Activated CD4-positive, alpha-beta T cell treated with anti-CD3 and anti-CD28 coated beads, Interleukin-10, Interleukin-2, amounts not matched to agents 100 ng/mL and 50 ng/mL, durations not matched to agents 16 hours and 8 hours (primary cell): ENCODE measurements around the gene CHGA.

Experiments
- DNase-seq: peaks from one replicate; pipeline ENCODE4 v3.0.0-alpha.2; 2020

The CHGA gene

GRCh38 chr14:92962831-92963095 is 39.8 kb downstream of the CHGA start:
- DNase-seq = no peak

- no peak for DNase-seq
These were observed 40.6 kb downstream of the CHGA start for GRCh38 chr14:92963301-92964123.

GRCh38 chr14:92964124-92965109 is 41.5 kb downstream of the CHGA start:
- DNase-seq = no peak

GRCh38 chr14:92965281-92965680 is 42.3 kb downstream of the CHGA start:
- DNase-seq = no peak

- no peak for DNase-seq
These were observed 44.5 kb downstream of the CHGA start for GRCh38 chr14:92967346-92967926.

GRCh38 chr14:92968291-92969020 is 45.5 kb downstream of the CHGA start:
- DNase-seq = no peak

- DNase-seq = no peak
These were observed 46.5 kb downstream of the CHGA start for GRCh38 chr14:92969430-92969829.

GRCh38 chr14:92969871-92970270 is 46.9 kb downstream of the CHGA start:
- no peak for DNase-seq

- no peak for DNase-seq
These were observed 47.3 kb downstream of the CHGA start for GRCh38 chr14:92970271-92970670.

- DNase-seq = no peak
These were observed 48.7 kb downstream of the CHGA start for GRCh38 chr14:92971601-92972180.

- DNase-seq = peak; percentile 14
These were observed 50.4 kb downstream of the CHGA start for GRCh38 chr14:92973261-92973797.

GRCh38 chr14:92973798-92974372 is 50.9 kb downstream of the CHGA start:
- DNase-seq = no peak

- no peak for DNase-seq
These were observed 51.8 kb downstream of the CHGA start for GRCh38 chr14:92974541-92975345.

GRCh38 chr14:92976268-92976667 is 53.3 kb downstream of the CHGA start:
- DNase-seq = no peak

- no peak for DNase-seq
These were observed 55.5 kb downstream of the CHGA start for GRCh38 chr14:92978229-92979021.

- no peak for DNase-seq
These were observed 57.9 kb downstream of the CHGA start for GRCh38 chr14:92980866-92981265.

- DNase-seq = no peak
These were observed 58.8 kb downstream of the CHGA start for GRCh38 chr14:92981726-92982125.

- DNase-seq = no peak
These were observed 60.0 kb downstream of the CHGA start for GRCh38 chr14:92982956-92983355.

- DNase-seq = no peak
These were observed 61.3 kb downstream of the CHGA start for GRCh38 chr14:92984082-92984788.
